ENCODE data around the gene SLC16A10. TPM values are rescaled to one million over a fixed set of nuclear protein-coding genes. Genes with fewer than 3 reads are reported as not detected.

SLC16A10 gene
- polyA plus RNA-seq, 1 experiment, result not detected

GRCh38 chr6:111266276-111266675 is 179.0 kb downstream of the SLC16A10 start:
- ChIA-PET POLR2A (no interaction called here), CTCF (interaction anchor here (1.2 kb wide), 1 partner anchor 255 kb away, joined by 6 read pairs; no protein-coding TSS in a partner anchor)
- DNase-seq (ENCODE audit: low read depth, low spot score), result no peak
- no peak for TF ChIP-seq CTCF (IDR thresholded peaks at IDR 0.05; ENCODE audit: low read depth, low read length)
- H3K27ac ChIP-seq (ENCODE audit: low read depth, low read length), result no peak overlapping the region
- no peak overlapping the region for H3K4me3 ChIP-seq (ENCODE audit: low read depth, low read length)
- H3K27me3 ChIP-seq (ENCODE audit: control insufficient read depth, insufficient read depth, low read length), result no peaks in the 10 kb centered on the region
- no peaks in the 10 kb centered on the region for H3K9me3 ChIP-seq (ENCODE audit: control insufficient read depth, insufficient read depth, low read length)

GRCh38 chr6:111267764-111268333 is 180.5 kb downstream of the SLC16A10 start:
- no peak for DNase-seq (ENCODE audit: low read depth, low spot score)
- CTCF ChIA-PET, result interaction anchor here (1.1 to 4.4 kb wide), 2 partner anchors 9 to 775 kb away, joined by 9 to 28 read pairs; a partner anchor contains a TSS

GRCh38 chr6:111269401-111269970 is 182.2 kb downstream of the SLC16A10 start:
- no peak for TF ChIP-seq CTCF (IDR thresholded peaks at IDR 0.05; ENCODE audit: low read depth, low read length)
- H3K9me3 ChIP-seq (ENCODE audit: control insufficient read depth, insufficient read depth, low read length), result peaks cover 4% of the 10 kb centered on the region; the same call in 1 of the 2 replicates
- ChIA-PET POLR2A (no interaction called here), CTCF (interaction anchor here (4.4 kb wide), 1 partner anchor 10 kb away, joined by 28 read pairs; a partner anchor contains a TSS)
- no peak for DNase-seq (ENCODE audit: low read depth, low spot score)
- no peak overlapping the region for H3K27ac ChIP-seq (ENCODE audit: low read depth, low read length)
- no peak overlapping the region for H3K4me3 ChIP-seq (ENCODE audit: low read depth, low read length)
- H3K27me3 ChIP-seq (ENCODE audit: control insufficient read depth, insufficient read depth, low read length), result no peaks in the 10 kb centered on the region

More at GRCh38 chr6:111267764-111268333, 180.5 kb downstream of the SLC16A10 start:
- no peaks in the 10 kb centered on the region for H3K27me3 ChIP-seq (ENCODE audit: control insufficient read depth, insufficient read depth, low read length)
- no peak overlapping the region for H3K4me3 ChIP-seq (ENCODE audit: low read depth, low read length)
- TF ChIP-seq CTCF (IDR thresholded peaks at IDR 0.05; ENCODE audit: low read depth, low read length), result no peak
- no peak overlapping the region for H3K27ac ChIP-seq (ENCODE audit: low read depth, low read length)
- H3K9me3 ChIP-seq (ENCODE audit: control insufficient read depth, insufficient read depth, low read length), result no peaks in the 10 kb centered on the region
- POLR2A ChIA-PET, result no interaction called here

GRCh38 chr6:111270121-111270520 is 182.8 kb downstream of the SLC16A10 start:
- Histone ChIP-seq H3K27ac (ENCODE audit: low read depth, low read length) (no peak overlapping the region), H3K4me3 (ENCODE audit: low read depth, low read length) (no peak overlapping the region), H3K9me3 (ENCODE audit: control insufficient read depth, insufficient read depth, low read length) (peaks cover 8% of the 10 kb centered on the region), H3K27me3 (ENCODE audit: control insufficient read depth, insufficient read depth, low read length) (no peaks in the 10 kb centered on the region)
- TF ChIP-seq CTCF (IDR thresholded peaks at IDR 0.05; ENCODE audit: low read depth, low read length), result no peak
- DNase-seq (ENCODE audit: low read depth, low spot score), result no peak
- CTCF ChIA-PET, result interaction anchor here (1.1 to 4.4 kb wide), 2 partner anchors 8 to 11 kb away, joined by 3 to 28 read pairs; a partner anchor contains a TSS
- POLR2A ChIA-PET, result no interaction called here

- Histone ChIP-seq H3K9me3 (ENCODE audit: control insufficient read depth, insufficient read depth, low read length) (peaks cover 8% of the 10 kb centered on the region), H3K27me3 (ENCODE audit: control insufficient read depth, insufficient read depth, low read length) (no peaks in the 10 kb centered on the region), H3K27ac (ENCODE audit: low read depth, low read length) (no peak overlapping the region), H3K4me3 (ENCODE audit: low read depth, low read length) (no peak overlapping the region)
- no peak for TF ChIP-seq CTCF (IDR thresholded peaks at IDR 0.05; ENCODE audit: low read depth, low read length)
- ChIA-PET POLR2A (interaction anchor here (0.7 kb wide), 1 partner anchor 16 kb away, joined by 5 read pairs; no protein-coding TSS in a partner anchor), CTCF (interaction anchor here (0.6 to 1.1 kb wide), 2 partner anchors 11 to 16 kb away, joined by 3 to 6 read pairs; a partner anchor contains a TSS)
- no peak for DNase-seq (ENCODE audit: low read depth, low spot score)
Measured at GRCh38 chr6:111274593-111275217, 187.4 kb downstream of the SLC16A10 start.

Data from AG04450 (cell line).